ENCODE results near the gene PEDS1. TPM values are rescaled to one million over a fixed set of nuclear protein-coding genes. Genes with fewer than 3 reads are reported as not detected.

PEDS1 gene
- total RNA-seq, 1 donor from 2014 or later: 39.7 TPM

GRCh38 chr20:50127587-50128519 lies 25.7 kb downstream of the PEDS1 start:
- Mint-ChIP-seq H3K36me3 (ENCODE audit: low read depth, unreplicated experiment) (peaks cover 57% of the 10 kb centered on the region), H3K4me1 (ENCODE audit: unreplicated experiment) (peaks cover 10% of the 10 kb centered on the region), H3K27me3 (ENCODE audit: unreplicated experiment) (peaks cover 13% of the 10 kb centered on the region), H3K9me3 (ENCODE audit: unreplicated experiment) (no peaks in the 10 kb centered on the region), H3K4me3 (ENCODE audit: unreplicated experiment) (peak overlapping the region; percentile 59), H3K27ac (ENCODE audit: unreplicated experiment) (no peak overlapping the region)
- TF ChIP-seq CTCF (IDR thresholded peaks at IDR 0.05; ENCODE audit: unreplicated experiment): no peak
- no peak for DNase-seq (ENCODE audit: low spot score)

GRCh38 chr20:50126662-50127061 lies 26.9 kb downstream of the PEDS1 start:
- peaks cover 13% of the 10 kb centered on the region for H3K27me3 Mint-ChIP-seq (ENCODE audit: unreplicated experiment)
- no peaks in the 10 kb centered on the region for H3K9me3 Mint-ChIP-seq (ENCODE audit: unreplicated experiment)
- no peak for DNase-seq (ENCODE audit: low spot score)
- H3K27ac Mint-ChIP-seq (ENCODE audit: unreplicated experiment): peak overlapping the region; percentile 22
- no peak for TF ChIP-seq CTCF (IDR thresholded peaks at IDR 0.05; ENCODE audit: unreplicated experiment)
- H3K36me3 Mint-ChIP-seq (ENCODE audit: low read depth, unreplicated experiment): peaks cover 55% of the 10 kb centered on the region
- peak overlapping the region; percentile 16 for H3K4me3 Mint-ChIP-seq (ENCODE audit: unreplicated experiment)
- peaks cover 10% of the 10 kb centered on the region for H3K4me1 Mint-ChIP-seq (ENCODE audit: unreplicated experiment)

GRCh38 chr20:50125279-50125678 lies 28.2 kb downstream of the PEDS1 start:
- Mint-ChIP-seq H3K4me3 (ENCODE audit: unreplicated experiment) (peak overlapping the region; percentile 60), H3K27me3 (ENCODE audit: unreplicated experiment) (peaks cover 13% of the 10 kb centered on the region), H3K4me1 (ENCODE audit: unreplicated experiment) (peaks cover 10% of the 10 kb centered on the region), H3K9me3 (ENCODE audit: unreplicated experiment) (no peaks in the 10 kb centered on the region), H3K27ac (ENCODE audit: unreplicated experiment) (no peak overlapping the region), H3K36me3 (ENCODE audit: low read depth, unreplicated experiment) (peaks cover 42% of the 10 kb centered on the region)
- TF ChIP-seq CTCF (IDR thresholded peaks at IDR 0.05; ENCODE audit: unreplicated experiment): no peak
- DNase-seq (ENCODE audit: low spot score): no peak

- H3K9me3 Mint-ChIP-seq (ENCODE audit: unreplicated experiment): no peaks in the 10 kb centered on the region
- peaks cover 7% of the 10 kb centered on the region for H3K4me1 Mint-ChIP-seq (ENCODE audit: unreplicated experiment)
- no peak overlapping the region for H3K27ac Mint-ChIP-seq (ENCODE audit: unreplicated experiment)
- no peak for DNase-seq (ENCODE audit: low spot score)
- no peak overlapping the region for H3K4me3 Mint-ChIP-seq (ENCODE audit: unreplicated experiment)
- no peak for TF ChIP-seq CTCF (IDR thresholded peaks at IDR 0.05; ENCODE audit: unreplicated experiment)
- peaks cover 13% of the 10 kb centered on the region for H3K27me3 Mint-ChIP-seq (ENCODE audit: unreplicated experiment)
- peaks cover 37% of the 10 kb centered on the region for H3K36me3 Mint-ChIP-seq (ENCODE audit: low read depth, unreplicated experiment)
These were observed 29.0 kb downstream of the PEDS1 start for GRCh38 chr20:50124496-50124895.

- TF ChIP-seq CTCF (IDR thresholded peaks at IDR 0.05; ENCODE audit: unreplicated experiment): no peak
- Mint-ChIP-seq H3K27ac (ENCODE audit: unreplicated experiment) (no peak overlapping the region), H3K4me1 (ENCODE audit: unreplicated experiment) (peaks cover 7% of the 10 kb centered on the region), H3K36me3 (ENCODE audit: low read depth, unreplicated experiment) (peaks cover 35% of the 10 kb centered on the region), H3K4me3 (ENCODE audit: unreplicated experiment) (peak overlapping the region; percentile 74), H3K9me3 (ENCODE audit: unreplicated experiment) (no peaks in the 10 kb centered on the region), H3K27me3 (ENCODE audit: unreplicated experiment) (peaks cover 9% of the 10 kb centered on the region)
- no peak for DNase-seq (ENCODE audit: low spot score)
These were observed 30.1 kb downstream of the PEDS1 start for GRCh38 chr20:50123418-50123817.

Measured in endothelial cell (in vitro differentiated cells).